ENCODE measurements around the gene ZC2HC1C. TPM values are rescaled to one million over a fixed set of nuclear protein-coding genes. Genes with fewer than 3 reads are reported as not detected.

The ZC2HC1C gene
- total and polyA plus RNA-seq, 2 donors (not counting 1 experiment from before 2014, with no cell fraction given) = 0.21 to 0.59 TPM

GRCh38 chr14:75050852-75051555 lies 18.4 kb upstream of the ZC2HC1C start, which contains the start of gene MLH3:
MLH3 (minus strand) TSS chr14:75051467; CDS start chr14:75049655, 1,812 bp downstream.
- H3K27ac Mint-ChIP-seq = peak within 1 kb of the TSS; percentile 96
- intact Hi-C loops (cut with micrococcal nuclease) = loop anchor here (1.0 kb wide), 3 partner anchors 13 to 49 kb away; partner anchors contain the start of genes ACYP1, EIF2B2 and ZC2HC1C
- peaks cover 19% of the 10 kb centered on the region for H3K4me1 Mint-ChIP-seq
- CTCF ChIA-PET = no interaction called here
- TF ChIP-seq CTCF (IDR thresholded peaks at IDR 0.05) (no peak), EZH2 (IDR thresholded peaks at IDR 0.05; ENCODE audit: borderline replicate concordance, insufficient read depth, low read depth, low read length, poor library complexity, severe bottlenecking) (no peak)
- H3K4me2 ChIP-seq (replicated peaks; ENCODE audit: low read depth, low read length, poor library complexity, severe bottlenecking) = peak within 1 kb of the TSS; percentile 87
- peak within 1 kb of the TSS; percentile 88 for H3K9ac ChIP-seq (ENCODE audit: low read length)
- H3K4me1 ChIP-seq (ENCODE audit: control insufficient read depth in 2 of 2, insufficient read depth in 2 of 2, low read length in 2 of 2) = peaks cover 9 to 10% of the 10 kb centered on the region in 2 donors
- H3K27me3 ChIP-seq (replicated peaks in 1 of 4; ENCODE audit: control extremely low read depth in 1 of 4, control insufficient read depth in 3 of 4, insufficient read depth in 4 of 4, low read length in 3 of 4) = no peaks in the 10 kb centered on the region
- H3K36me3 ChIP-seq (replicated peaks in 1 of 2; ENCODE audit: control extremely low read depth in 1 of 2, control insufficient read depth in 1 of 2, extremely low read depth in 1 of 2, insufficient read depth in 2 of 2, low read length in 1 of 2) = no peaks in the 10 kb centered on the region
- under 1% methylated on average over 58 of the region's 59 CpGs for WGBS (ENCODE audit: insufficient coverage)
- peak within 1 kb of the TSS; percentile 97 for H3K4me3 Mint-ChIP-seq
- H2AFZ ChIP-seq (ENCODE audit: insufficient read depth, low read depth, low read length, poor library complexity, severe bottlenecking) = peak within 1 kb of the TSS; percentile 87
- H3K27me3 Mint-ChIP-seq = no peaks in the 10 kb centered on the region
- H3K9me3 Mint-ChIP-seq (ENCODE audit: insufficient read depth) = no peaks in the 10 kb centered on the region
- POLR2A ChIA-PET = no interaction called here
- peak within 1 kb of the TSS in 1 of 2 donors; percentile 83 for H3K27ac ChIP-seq (ENCODE audit: low read length in 2 of 2)
- DNase-seq = peak; percentile 90
- ATAC-seq (ENCODE audit: low read depth) = peak; percentile 83
- H3K9me3 ChIP-seq (ENCODE audit: control extremely low read depth in 1 of 3, control insufficient read depth in 2 of 3, insufficient read depth in 1 of 3, low read length in 2 of 3) = no peaks in the 10 kb centered on the region
- peaks cover 15% of the 10 kb centered on the region for H3K79me2 ChIP-seq (ENCODE audit: control insufficient read depth, insufficient read depth, low read length)
- H4K20me1 ChIP-seq (ENCODE audit: control insufficient read depth, insufficient read depth, low read length, poor library complexity, severe bottlenecking) = no peaks in the 10 kb centered on the region
- peak within 1 kb of the TSS; percentile 44 to 82 (median 64) for H3K4me3 ChIP-seq (ENCODE audit: control extremely low read depth in 1 of 5, extremely low read depth in 1 of 5, insufficient read depth in 1 of 5, low read depth in 2 of 5, low read length in 4 of 5)

GRCh38 chr14:75051556-75051899 lies 17.9 kb upstream of the ZC2HC1C start:
- peak overlapping the region in 1 of 2 donors; percentile 83 for H3K27ac ChIP-seq (ENCODE audit: low read length in 2 of 2)
- intact Hi-C loops (cut with micrococcal nuclease) = loop anchor here (1.0 kb wide), 3 partner anchors 13 to 49 kb away; partner anchors contain the start of genes ACYP1, EIF2B2 and ZC2HC1C
- no peak for TF ChIP-seq CTCF (IDR thresholded peaks at IDR 0.05)
- TF ChIP-seq EZH2 (IDR thresholded peaks at IDR 0.05; ENCODE audit: borderline replicate concordance, insufficient read depth, low read depth, low read length, poor library complexity, severe bottlenecking) = no peak
- peaks cover 9 to 10% of the 10 kb centered on the region in 2 donors for H3K4me1 ChIP-seq (ENCODE audit: control insufficient read depth in 2 of 2, insufficient read depth in 2 of 2, low read length in 2 of 2)
- Mint-ChIP-seq H3K4me3 (peak overlapping the region; percentile 97), H3K9me3 (ENCODE audit: insufficient read depth) (no peaks in the 10 kb centered on the region), H3K27ac (peak overlapping the region; percentile 96), H3K27me3 (no peaks in the 10 kb centered on the region), H3K4me1 (peaks cover 17% of the 10 kb centered on the region)
- H4K20me1 ChIP-seq (ENCODE audit: control insufficient read depth, insufficient read depth, low read length, poor library complexity, severe bottlenecking) = no peaks in the 10 kb centered on the region
- peak overlapping the region; percentile 87 for H3K4me2 ChIP-seq (replicated peaks; ENCODE audit: low read depth, low read length, poor library complexity, severe bottlenecking)
- no CpG with 5 or more reads among the region's 5 CpGs for WGBS (ENCODE audit: insufficient coverage)
- DNase-seq = no peak
- H3K27me3 ChIP-seq (replicated peaks in 1 of 4; ENCODE audit: control extremely low read depth in 1 of 4, control insufficient read depth in 3 of 4, insufficient read depth in 4 of 4, low read length in 3 of 4) = no peaks in the 10 kb centered on the region
- no peaks in the 10 kb centered on the region for H3K9me3 ChIP-seq (ENCODE audit: control extremely low read depth in 1 of 3, control insufficient read depth in 2 of 3, insufficient read depth in 1 of 3, low read length in 2 of 3)
- peak overlapping the region; percentile 44 to 82 (median 64) for H3K4me3 ChIP-seq (ENCODE audit: control extremely low read depth in 1 of 5, extremely low read depth in 1 of 5, insufficient read depth in 1 of 5, low read depth in 2 of 5, low read length in 4 of 5)
- no peaks in the 10 kb centered on the region for H3K36me3 ChIP-seq (replicated peaks in 1 of 2; ENCODE audit: control extremely low read depth in 1 of 2, control insufficient read depth in 1 of 2, extremely low read depth in 1 of 2, insufficient read depth in 2 of 2, low read length in 1 of 2)
- ChIA-PET POLR2A (interaction anchor here (0.7 kb wide), 1 partner anchor 927 kb away, joined by 6 read pairs; no protein-coding TSS in a partner anchor), CTCF (no interaction called here)
- H3K9ac ChIP-seq (ENCODE audit: low read length) = peak overlapping the region; percentile 88
- H2AFZ ChIP-seq (ENCODE audit: insufficient read depth, low read depth, low read length, poor library complexity, severe bottlenecking) = peak overlapping the region; percentile 87
- ATAC-seq (ENCODE audit: low read depth) = no peak
- H3K79me2 ChIP-seq (ENCODE audit: control insufficient read depth, insufficient read depth, low read length) = peaks cover 15% of the 10 kb centered on the region
